Neural cell (in vitro differentiated cells): ENCODE measurements around the gene PMEL. TPM values are rescaled to one million over a fixed set of nuclear protein-coding genes. Genes with fewer than 3 reads are reported as not detected.

Source experiments
- H2AFZ ChIP-seq: fragments of 200-600, 300-800 bp; sonication (generic), shearing (Covaris generic); 2 replicates; pipeline ENCODE4 v1.6.0; 2014; ENCODE audit warnings: low read depth, mild to moderate bottlenecking, antibody characterized with exemption, low read length, moderate library complexity
- H3F3A ChIP-seq: fragments of 200-600 bp; shearing (Covaris generic); 2 replicates; pipeline ENCODE4 v1.6.1; 2016; ENCODE audit warnings: mild to moderate bottlenecking, moderate library complexity, mixed read lengths, antibody characterized with exemption, low read length; ENCODE audit not compliant: insufficient read depth, poor library complexity, severe bottlenecking
- H3K27ac ChIP-seq: fragments of 200-600, 300-800 bp; sonication (generic), shearing (Covaris generic); 2 replicates; pipeline ENCODE4 v1.5.1; 2014; ENCODE audit warnings: mild to moderate bottlenecking, low read length, moderate library complexity
- H3K27me3 ChIP-seq: fragments of 300-800, 200-600 bp; sonication (generic), shearing (Covaris generic); 2 replicates; pipeline ENCODE4 v1.6.0; 2014; ENCODE audit warnings: mild to moderate bottlenecking, low read depth, low read length, moderate library complexity; ENCODE audit not compliant: insufficient read depth
- H3K36me3 ChIP-seq: fragments of 300-800, 200-600 bp; sonication (generic), shearing (Covaris generic); 2 replicates; pipeline ENCODE4 v1.5.1; 2014; ENCODE audit warnings: mild to moderate bottlenecking, antibody characterized with exemption, low read length, moderate library complexity; ENCODE audit not compliant: insufficient read depth
- H3K4me2 ChIP-seq: fragments of 300-800, 200-600 bp; sonication (generic), shearing (Covaris generic); 2 replicates; pipeline ENCODE4 v1.6.0; 2014; ENCODE audit warnings: mild to moderate bottlenecking, low read length
- H3K4me3 ChIP-seq: fragments of 300-800, 200-600 bp; sonication (generic), shearing (Covaris generic); 2 replicates; pipeline ENCODE4 v1.5.1; 2014; ENCODE audit warnings: mild to moderate bottlenecking, low read length, moderate library complexity
- H3K79me2 ChIP-seq: fragments of 200-600 bp; shearing (Covaris generic); replicated peaks from 2 replicates; pipeline ENCODE4 v1.6.0; 2014; ENCODE audit warnings: mild to moderate bottlenecking, low read length, moderate library complexity; ENCODE audit not compliant: insufficient read depth
- H3K9ac ChIP-seq: fragments of 300-800, 200-600 bp; sonication (generic), shearing (Covaris generic); 2 replicates; pipeline ENCODE4 v1.6.1; 2016; ENCODE audit warnings: mild to moderate bottlenecking, low read length, mixed read lengths
- H3K9me2 ChIP-seq: fragments of 200-600 bp; shearing (Covaris generic); 2 replicates; pipeline ENCODE4 v1.6.1; 2016; ENCODE audit warnings: mild to moderate bottlenecking, low read length, mixed read lengths; ENCODE audit not compliant: insufficient read depth
- H3K9me3 ChIP-seq: fragments of 200-600, 300-800 bp; sonication (generic), shearing (Covaris generic); 2 replicates; pipeline ENCODE4 v1.6.1; 2016; ENCODE audit warnings: mild to moderate bottlenecking, mixed run types, low read length, moderate library complexity, mixed read lengths
- H4K20me1 ChIP-seq: fragments of 200-600 bp; shearing (Covaris generic); 2 replicates; pipeline ENCODE4 v1.6.1; 2016; ENCODE audit warnings: mild to moderate bottlenecking, mixed run types; ENCODE audit not compliant: insufficient read depth
- EP300 ChIP-seq: fragments of 450-650 bp; conservative IDR thresholded peaks from 2 replicates; pipeline ENCODE4 v1.6.1; 2014; ENCODE audit warnings: antibody characterized with exemption, mild to moderate bottlenecking, moderate library complexity; ENCODE audit not compliant: poor library complexity, severe bottlenecking
- EZH2 ChIP-seq: fragments of 200-600, 300-800 bp; shearing (Covaris generic), sonication (generic); IDR thresholded peaks from 2 replicates; pipeline ENCODE4 v1.6.1; 2014; ENCODE audit warnings: antibody characterized with exemption, low read length, borderline replicate concordance, mild to moderate bottlenecking; ENCODE audit not compliant: insufficient read depth, poor library complexity, severe bottlenecking
- MXI1 ChIP-seq: fragments of 450-650 bp; conservative IDR thresholded peaks from 2 replicates; pipeline ENCODE4 v1.6.1; 2014; ENCODE audit warnings: antibody characterized with exemption, mild to moderate bottlenecking; ENCODE audit not compliant: poor library complexity, severe bottlenecking
- POLR2AphosphoS5 ChIP-seq: IDR thresholded peaks from 2 replicates; pipeline ENCODE4 v1.6.1; 2012
- RAD21 ChIP-seq: fragments of 450-650 bp; conservative IDR thresholded peaks from 2 replicates; pipeline ENCODE4 v1.6.1; 2014; ENCODE audit warnings: antibody characterized with exemption, mild to moderate bottlenecking, moderate library complexity
- SMC3 ChIP-seq: fragments of 450-650 bp; conservative IDR thresholded peaks from 2 replicates; pipeline ENCODE4 v1.6.1; 2014; ENCODE audit warnings: antibody characterized with exemption, mild to moderate bottlenecking, moderate library complexity; ENCODE audit not compliant: poor library complexity
- TAF1 ChIP-seq: IDR thresholded peaks from 2 replicates; pipeline ENCODE4 v1.6.1; 2012; ENCODE audit warnings: low read depth
- polyA plus RNA-seq: library from polyadenylated mRNA; depleted of rRNA; stranded (reverse); fragments of >200 nt; gene quantifications from 2 replicates; pipeline ENCODE4 v1.2.3, GENCODE V29; 2014
- TF ChIP-seq, protein P1 (sequence below): IDR thresholded peaks from 2 replicates; pipeline ENCODE4 v1.6.1; 2012; ENCODE audit warnings: borderline replicate concordance
- TF ChIP-seq, protein P2 (sequence below): fragments of 450-650 bp; IDR thresholded peaks from 2 replicates; pipeline ENCODE4 v1.5.1; 2014; ENCODE audit warnings: antibody characterized with exemption, mild to moderate bottlenecking, moderate library complexity; ENCODE audit not compliant: poor library complexity, severe bottlenecking

Gene PMEL
- polyA plus RNA-seq, 1 donor from 2014 or later = not detected

DNA sequence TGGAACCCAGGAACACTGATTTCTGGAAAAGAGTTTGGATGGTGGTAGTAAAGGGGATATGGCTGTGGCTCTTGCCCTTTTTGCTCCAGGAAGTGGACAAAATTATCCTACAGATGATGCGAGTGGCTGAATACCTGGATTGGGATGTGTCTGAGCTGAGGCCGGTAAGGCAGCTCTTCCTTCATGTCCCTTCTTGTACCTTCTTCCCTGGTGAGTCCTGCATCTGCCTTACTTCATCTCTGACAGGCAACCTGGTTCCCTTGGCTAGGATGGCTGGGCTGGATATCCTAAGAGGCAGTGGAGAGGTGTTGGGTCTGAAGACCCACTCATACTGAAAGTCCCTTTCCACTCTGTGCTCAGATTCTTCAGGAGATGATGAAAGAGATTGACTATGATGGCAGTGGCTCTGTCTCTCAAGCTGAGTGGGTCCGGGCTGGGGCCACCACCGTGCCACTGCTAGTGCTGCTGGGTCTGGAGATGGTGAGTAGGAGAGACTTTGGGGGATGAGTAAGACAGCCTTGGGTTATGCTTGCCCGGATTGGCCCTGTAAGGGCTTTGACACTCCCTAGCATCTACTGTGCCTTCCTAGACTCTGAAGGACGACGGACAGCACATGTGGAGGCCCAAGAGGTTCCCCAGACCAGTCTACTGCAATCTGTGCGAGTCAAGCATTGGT is 26.9 kb downstream of the PMEL start:
- no peaks in the 10 kb centered on the region for H3F3A ChIP-seq
- no peaks in the 10 kb centered on the region for H3K9me2 ChIP-seq
- no peaks in the 10 kb centered on the region for H3K79me2 ChIP-seq
- H3K4me2 ChIP-seq = no peak overlapping the region
- H2AFZ ChIP-seq = no peak overlapping the region
- no peaks in the 10 kb centered on the region for H3K36me3 ChIP-seq
- no peak overlapping the region for H3K27ac ChIP-seq
- no peak for TF ChIP-seq RAD21
- TF ChIP-seq EZH2 = no peak
- TF ChIP-seq, protein P1, sequence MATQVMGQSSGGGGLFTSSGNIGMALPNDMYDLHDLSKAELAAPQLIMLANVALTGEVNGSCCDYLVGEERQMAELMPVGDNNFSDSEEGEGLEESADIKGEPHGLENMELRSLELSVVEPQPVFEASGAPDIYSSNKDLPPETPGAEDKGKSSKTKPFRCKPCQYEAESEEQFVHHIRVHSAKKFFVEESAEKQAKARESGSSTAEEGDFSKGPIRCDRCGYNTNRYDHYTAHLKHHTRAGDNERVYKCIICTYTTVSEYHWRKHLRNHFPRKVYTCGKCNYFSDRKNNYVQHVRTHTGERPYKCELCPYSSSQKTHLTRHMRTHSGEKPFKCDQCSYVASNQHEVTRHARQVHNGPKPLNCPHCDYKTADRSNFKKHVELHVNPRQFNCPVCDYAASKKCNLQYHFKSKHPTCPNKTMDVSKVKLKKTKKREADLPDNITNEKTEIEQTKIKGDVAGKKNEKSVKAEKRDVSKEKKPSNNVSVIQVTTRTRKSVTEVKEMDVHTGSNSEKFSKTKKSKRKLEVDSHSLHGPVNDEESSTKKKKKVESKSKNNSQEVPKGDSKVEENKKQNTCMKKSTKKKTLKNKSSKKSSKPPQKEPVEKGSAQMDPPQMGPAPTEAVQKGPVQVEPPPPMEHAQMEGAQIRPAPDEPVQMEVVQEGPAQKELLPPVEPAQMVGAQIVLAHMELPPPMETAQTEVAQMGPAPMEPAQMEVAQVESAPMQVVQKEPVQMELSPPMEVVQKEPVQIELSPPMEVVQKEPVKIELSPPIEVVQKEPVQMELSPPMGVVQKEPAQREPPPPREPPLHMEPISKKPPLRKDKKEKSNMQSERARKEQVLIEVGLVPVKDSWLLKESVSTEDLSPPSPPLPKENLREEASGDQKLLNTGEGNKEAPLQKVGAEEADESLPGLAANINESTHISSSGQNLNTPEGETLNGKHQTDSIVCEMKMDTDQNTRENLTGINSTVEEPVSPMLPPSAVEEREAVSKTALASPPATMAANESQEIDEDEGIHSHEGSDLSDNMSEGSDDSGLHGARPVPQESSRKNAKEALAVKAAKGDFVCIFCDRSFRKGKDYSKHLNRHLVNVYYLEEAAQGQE = no peak
- TF ChIP-seq SMC3 = no peak
- no peak for TF ChIP-seq TAF1
- TF ChIP-seq EP300 = no peak
- TF ChIP-seq POLR2AphosphoS5 = no peak
- TF ChIP-seq, protein P2, sequence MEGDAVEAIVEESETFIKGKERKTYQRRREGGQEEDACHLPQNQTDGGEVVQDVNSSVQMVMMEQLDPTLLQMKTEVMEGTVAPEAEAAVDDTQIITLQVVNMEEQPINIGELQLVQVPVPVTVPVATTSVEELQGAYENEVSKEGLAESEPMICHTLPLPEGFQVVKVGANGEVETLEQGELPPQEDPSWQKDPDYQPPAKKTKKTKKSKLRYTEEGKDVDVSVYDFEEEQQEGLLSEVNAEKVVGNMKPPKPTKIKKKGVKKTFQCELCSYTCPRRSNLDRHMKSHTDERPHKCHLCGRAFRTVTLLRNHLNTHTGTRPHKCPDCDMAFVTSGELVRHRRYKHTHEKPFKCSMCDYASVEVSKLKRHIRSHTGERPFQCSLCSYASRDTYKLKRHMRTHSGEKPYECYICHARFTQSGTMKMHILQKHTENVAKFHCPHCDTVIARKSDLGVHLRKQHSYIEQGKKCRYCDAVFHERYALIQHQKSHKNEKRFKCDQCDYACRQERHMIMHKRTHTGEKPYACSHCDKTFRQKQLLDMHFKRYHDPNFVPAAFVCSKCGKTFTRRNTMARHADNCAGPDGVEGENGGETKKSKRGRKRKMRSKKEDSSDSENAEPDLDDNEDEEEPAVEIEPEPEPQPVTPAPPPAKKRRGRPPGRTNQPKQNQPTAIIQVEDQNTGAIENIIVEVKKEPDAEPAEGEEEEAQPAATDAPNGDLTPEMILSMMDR = no peak
- no peak for TF ChIP-seq MXI1
- H4K20me1 ChIP-seq = no peaks in the 10 kb centered on the region
- peaks cover 9% of the 10 kb centered on the region for H3K27me3 ChIP-seq
- H3K9ac ChIP-seq = no peak overlapping the region
- no peaks in the 10 kb centered on the region for H3K9me3 ChIP-seq
- no peak overlapping the region for H3K4me3 ChIP-seq

DNA sequence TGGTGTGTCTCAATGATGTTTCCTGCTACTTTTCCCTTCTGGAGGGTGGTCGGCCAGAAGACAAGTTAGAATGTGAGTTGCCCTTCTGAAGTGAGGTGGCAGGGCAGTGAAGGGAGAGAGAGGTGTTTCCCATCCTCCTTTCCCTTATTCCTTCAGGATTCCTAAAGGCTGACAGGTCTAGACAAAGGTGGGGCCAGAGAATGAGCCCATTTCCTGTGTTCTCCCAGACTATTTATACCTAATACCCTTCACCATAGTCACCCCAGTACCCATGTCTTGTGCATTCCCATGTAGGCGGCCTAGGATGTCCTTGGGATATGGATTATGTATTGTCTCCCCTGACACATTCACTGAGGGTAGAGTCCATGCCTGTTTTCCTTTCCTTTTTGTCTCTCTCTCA is 27.9 kb downstream of the PMEL start:
- Histone ChIP-seq H3K36me3 (no peaks in the 10 kb centered on the region), H3K27ac (no peak overlapping the region), H2AFZ (no peak overlapping the region)

More for the DNA sequence above, 27.9 kb downstream of the PMEL start:
- no peaks in the 10 kb centered on the region for H3K9me2 ChIP-seq
- TF ChIP-seq MXI1 (no peak), SMC3 (no peak), EP300 (no peak), TAF1 (no peak), EZH2 (no peak), RAD21 (no peak), POLR2AphosphoS5 (no peak)
- TF ChIP-seq, protein P2 = no peak
- TF ChIP-seq, protein P1 = no peak
- H3F3A ChIP-seq = no peaks in the 10 kb centered on the region
- H3K27me3 ChIP-seq = peaks cover 19% of the 10 kb centered on the region
- no peak overlapping the region for H3K9ac ChIP-seq
- no peaks in the 10 kb centered on the region for H3K79me2 ChIP-seq
- no peak overlapping the region for H3K4me3 ChIP-seq
- H3K9me3 ChIP-seq = no peaks in the 10 kb centered on the region
- no peaks in the 10 kb centered on the region for H4K20me1 ChIP-seq
- no peak overlapping the region for H3K4me2 ChIP-seq
